Mucosa of stomach (tissue), 1 donor: ENCODE results near the gene UBE3A.

Experiments
- H3K27me3 ChIP-seq: one replicate; pipeline ENCODE4 v1.7.0; 2013; ENCODE audit warnings: mild to moderate bottlenecking, low read length; ENCODE audit not compliant: control insufficient read depth, insufficient read depth
- H3K36me3 ChIP-seq: one replicate; pipeline ENCODE4 v1.7.0; 2013; ENCODE audit warnings: low read length; ENCODE audit not compliant: control insufficient read depth, insufficient read depth
- H3K4me1 ChIP-seq: one replicate; pipeline ENCODE4 v1.7.0; 2013; ENCODE audit warnings: mild to moderate bottlenecking, low read length; ENCODE audit not compliant: control insufficient read depth, insufficient read depth
- H3K4me3 ChIP-seq: one replicate; pipeline ENCODE4 v1.7.0; 2013; ENCODE audit warnings: low read length
- H3K9ac ChIP-seq: one replicate; pipeline ENCODE4 v1.7.0; 2013; ENCODE audit warnings: mild to moderate bottlenecking, low read length, moderate library complexity
- H3K9me3 ChIP-seq: one replicate; pipeline ENCODE4 v1.7.0; 2013; ENCODE audit warnings: mild to moderate bottlenecking, low read length, moderate library complexity; ENCODE audit not compliant: control insufficient read depth
- donor health status: Pancreatic carcinoma.

The UBE3A gene

GRCh38 chr15:25435474-25436243, 3.2 kb downstream of the UBE3A start:
- Histone ChIP-seq H3K4me3 (no peak overlapping the region), H3K9ac (no peak overlapping the region), H3K4me1 (peaks cover 20% of the 10 kb centered on the region), H3K27me3 (no peaks in the 10 kb centered on the region), H3K36me3 (no peaks in the 10 kb centered on the region), H3K9me3 (no peaks in the 10 kb centered on the region)

- H3K4me1 ChIP-seq: peaks cover 15% of the 10 kb centered on the region
- H3K36me3 ChIP-seq: no peaks in the 10 kb centered on the region
Measured at GRCh38 chr15:25433118-25433865, 5.5 kb downstream of the UBE3A start.

DNA sequence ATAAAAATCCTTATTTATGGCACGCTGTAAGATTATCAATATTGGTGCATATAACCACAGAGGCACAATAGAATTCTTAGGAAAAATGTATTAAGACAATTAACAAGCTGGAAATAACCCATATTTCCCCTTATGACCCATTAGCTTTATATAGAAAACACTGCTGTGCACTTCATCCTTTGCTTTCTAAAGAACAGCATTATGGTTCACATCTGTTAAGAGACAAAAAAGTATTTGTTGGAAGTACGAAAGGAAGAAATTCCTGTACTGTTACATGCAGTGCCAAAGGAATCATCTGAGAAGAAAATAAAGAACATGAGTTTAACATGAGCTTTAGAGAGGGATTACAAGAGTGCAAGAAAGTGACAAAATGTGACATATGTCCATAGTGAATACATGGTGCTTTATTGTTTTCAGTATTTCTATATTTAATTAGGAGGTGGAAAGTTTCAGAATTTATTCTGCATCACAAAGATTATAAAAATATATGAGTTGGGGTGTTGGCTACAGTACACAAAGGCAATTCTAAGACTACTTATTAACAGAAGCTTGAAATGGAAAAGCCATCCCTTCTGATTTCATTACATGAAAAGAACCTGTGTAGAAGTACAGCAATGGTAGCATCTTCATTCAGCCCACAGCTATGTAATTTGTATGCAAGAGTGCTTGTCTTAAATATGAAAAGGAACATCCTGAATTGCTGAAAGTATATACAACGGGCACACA, 6.8 kb downstream of the UBE3A start:
- no peaks in the 10 kb centered on the region for H3K9me3 ChIP-seq
- no peaks in the 10 kb centered on the region for H3K36me3 ChIP-seq
- no peak overlapping the region for H3K9ac ChIP-seq
- H3K27me3 ChIP-seq: no peaks in the 10 kb centered on the region
- peaks cover 15% of the 10 kb centered on the region for H3K4me1 ChIP-seq
- no peak overlapping the region for H3K4me3 ChIP-seq

More at GRCh38 chr15:25433118-25433865, 5.5 kb downstream of the UBE3A start:
- Histone ChIP-seq H3K9me3 (no peaks in the 10 kb centered on the region), H3K9ac (no peak overlapping the region), H3K4me3 (no peak overlapping the region), H3K27me3 (no peaks in the 10 kb centered on the region)

DNA sequence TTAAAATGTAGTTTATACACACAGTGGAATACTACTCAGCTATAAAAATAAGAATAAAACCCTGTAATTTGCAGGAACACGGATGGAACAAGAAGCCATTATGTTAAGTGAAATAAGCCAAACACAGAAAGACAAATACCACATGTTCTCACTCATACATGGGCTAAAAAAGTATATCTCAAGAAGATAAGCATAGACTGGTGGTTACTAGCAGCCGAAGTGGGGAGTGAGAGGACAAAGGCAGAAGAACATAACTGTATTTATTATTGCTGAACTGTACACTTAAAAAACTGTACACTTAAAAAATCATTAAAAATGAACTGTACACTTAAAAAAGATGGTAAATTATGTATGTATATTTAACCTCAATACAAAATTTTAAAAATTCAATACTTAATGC, 11.0 kb downstream of the UBE3A start:
- Histone ChIP-seq H3K4me3 (no peak overlapping the region), H3K9me3 (no peaks in the 10 kb centered on the region), H3K4me1 (peaks cover 8% of the 10 kb centered on the region), H3K27me3 (no peaks in the 10 kb centered on the region), H3K9ac (no peak overlapping the region), H3K36me3 (no peaks in the 10 kb centered on the region)

DNA sequence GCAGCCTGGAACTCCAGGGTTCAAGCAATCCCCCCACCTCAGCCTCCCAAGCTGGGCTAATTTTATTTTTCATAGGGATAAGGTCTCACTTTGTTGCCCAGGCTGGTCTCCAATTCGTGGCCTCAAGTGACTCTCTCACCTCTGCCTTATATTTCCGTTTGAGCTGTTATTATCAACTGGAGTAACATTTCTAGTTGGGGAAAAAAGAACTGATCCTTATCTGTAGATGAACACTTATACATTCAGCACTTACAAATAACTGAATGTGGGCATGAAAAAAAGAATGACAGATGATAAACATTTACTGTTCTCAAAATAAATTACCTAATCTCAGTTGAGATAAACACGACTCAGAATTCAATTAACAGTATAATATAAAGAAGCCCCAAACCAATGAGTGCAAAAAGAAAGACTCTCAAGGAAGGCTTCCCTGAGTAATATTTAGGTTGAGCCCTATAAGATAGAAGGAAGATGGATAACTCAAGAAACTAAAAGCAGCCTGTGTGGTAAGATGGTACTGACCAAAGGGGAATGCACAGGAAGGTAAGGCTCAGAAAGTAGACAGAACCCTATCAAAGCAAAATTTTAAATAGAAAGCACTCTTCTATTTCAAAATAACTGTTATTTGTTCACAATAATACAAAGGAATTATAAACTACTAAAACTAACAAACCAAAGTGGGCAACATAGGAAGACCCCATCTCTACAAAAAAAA, 11.8 kb downstream of the UBE3A start:
- Histone ChIP-seq H3K27me3 (no peaks in the 10 kb centered on the region), H3K4me3 (no peak overlapping the region), H3K9ac (no peak overlapping the region), H3K9me3 (no peaks in the 10 kb centered on the region), H3K36me3 (no peaks in the 10 kb centered on the region), H3K4me1 (peaks cover 2% of the 10 kb centered on the region)

DNA sequence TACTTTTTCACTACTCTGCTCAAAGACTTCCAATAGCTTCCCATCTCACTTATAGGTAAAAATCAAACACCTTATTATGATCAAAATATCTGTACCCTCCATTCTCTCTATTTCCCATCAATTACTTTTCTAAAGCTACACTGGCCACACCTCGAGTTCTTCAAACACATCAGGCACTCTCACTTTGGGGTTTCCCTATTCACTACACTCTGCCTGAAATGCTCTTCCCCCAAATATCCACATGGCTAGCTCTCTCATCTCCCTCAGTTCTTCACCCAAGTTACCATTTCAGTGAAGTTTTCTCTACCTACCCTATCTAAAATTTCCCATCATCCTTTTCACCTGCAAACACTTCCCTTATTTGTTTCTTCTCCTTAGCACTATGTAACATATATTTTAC, 14.8 kb downstream of the UBE3A start:
- no peaks in the 10 kb centered on the region for H3K9me3 ChIP-seq
- H3K27me3 ChIP-seq: no peaks in the 10 kb centered on the region
- H3K4me3 ChIP-seq: no peak overlapping the region
- H3K9ac ChIP-seq: no peak overlapping the region
- no peaks in the 10 kb centered on the region for H3K36me3 ChIP-seq
- H3K4me1 ChIP-seq: peaks cover 6% of the 10 kb centered on the region

DNA sequence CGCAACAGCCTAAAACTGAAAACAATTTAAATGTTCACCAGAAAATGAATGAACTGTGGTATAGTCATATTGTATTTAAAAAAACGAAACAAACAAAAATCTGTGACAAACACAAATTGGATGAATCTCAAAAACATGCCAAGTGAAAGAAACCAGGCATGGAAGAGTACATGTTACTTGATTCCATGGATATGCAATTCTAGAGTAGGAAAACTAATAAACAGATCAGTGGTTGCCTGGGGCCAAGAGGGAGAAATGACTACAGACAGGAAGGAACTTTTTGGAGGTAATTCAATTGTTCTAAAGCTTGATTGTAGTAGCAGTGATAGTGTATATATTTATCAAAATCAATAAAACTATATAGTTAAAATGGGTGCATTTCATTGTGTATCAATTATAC, 16.8 kb downstream of the UBE3A start:
- H3K4me1 ChIP-seq: peaks cover 6% of the 10 kb centered on the region
- no peaks in the 10 kb centered on the region for H3K36me3 ChIP-seq
- H3K9me3 ChIP-seq: no peaks in the 10 kb centered on the region
- no peaks in the 10 kb centered on the region for H3K27me3 ChIP-seq
- H3K9ac ChIP-seq: no peak overlapping the region
- H3K4me3 ChIP-seq: no peak overlapping the region

DNA sequence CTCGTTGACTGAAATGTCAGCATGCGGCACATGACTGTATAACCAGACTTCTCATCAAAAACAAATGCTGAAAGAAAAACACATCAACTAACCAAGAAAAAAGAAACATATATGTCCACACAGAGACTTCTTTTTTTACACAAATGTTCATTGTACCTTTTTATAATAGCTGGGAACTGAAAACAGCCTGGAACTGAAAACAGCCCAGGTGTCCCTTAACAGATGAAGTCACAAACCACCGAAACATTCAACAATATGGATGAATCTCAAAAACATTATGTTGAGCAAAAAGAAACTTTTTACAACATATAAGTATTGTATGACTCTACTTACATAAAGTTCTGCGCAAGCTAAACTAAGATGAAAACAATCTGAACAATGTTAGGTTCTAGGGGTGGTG, 20.6 kb downstream of the UBE3A start:
- Histone ChIP-seq H3K9ac (no peak overlapping the region), H3K9me3 (no peaks in the 10 kb centered on the region), H3K4me1 (peaks cover 9% of the 10 kb centered on the region), H3K36me3 (no peaks in the 10 kb centered on the region), H3K27me3 (no peaks in the 10 kb centered on the region), H3K4me3 (no peak overlapping the region)

- Histone ChIP-seq H3K36me3 (no peaks in the 10 kb centered on the region), H3K27me3 (no peaks in the 10 kb centered on the region), H3K9me3 (no peaks in the 10 kb centered on the region), H3K4me3 (no peak overlapping the region), H3K9ac (no peak overlapping the region), H3K4me1 (peaks cover 9% of the 10 kb centered on the region)
Measured at GRCh38 chr15:25417604-25418003, 21.2 kb downstream of the UBE3A start.

DNA sequence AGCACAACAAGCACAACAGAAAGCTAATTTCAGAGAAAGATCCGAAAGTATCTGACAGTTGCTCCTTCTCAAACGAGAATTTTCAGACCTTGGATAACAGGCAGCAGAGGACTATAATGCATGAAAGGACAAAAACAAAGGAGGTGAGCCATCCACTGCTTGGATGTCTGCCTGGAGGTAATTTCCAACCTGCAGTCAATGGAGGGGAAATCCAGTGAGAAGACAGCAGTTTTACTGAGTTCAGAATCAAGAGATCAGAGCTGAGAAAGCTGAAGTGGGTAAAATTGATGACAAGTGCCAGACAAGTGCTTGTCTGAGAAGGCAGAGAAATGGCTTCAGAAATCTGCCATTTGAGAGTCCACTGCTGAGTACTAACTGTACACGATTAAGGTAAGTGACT, 22.1 kb downstream of the UBE3A start:
- no peaks in the 10 kb centered on the region for H3K27me3 ChIP-seq
- no peaks in the 10 kb centered on the region for H3K9me3 ChIP-seq
- no peak overlapping the region for H3K4me3 ChIP-seq
- H3K36me3 ChIP-seq: no peaks in the 10 kb centered on the region
- no peak overlapping the region for H3K9ac ChIP-seq
- H3K4me1 ChIP-seq: peaks cover 9% of the 10 kb centered on the region

GRCh38 chr15:25415707-25416106, 23.1 kb downstream of the UBE3A start:
- Histone ChIP-seq H3K4me3 (no peak overlapping the region), H3K9ac (no peak overlapping the region), H3K9me3 (no peaks in the 10 kb centered on the region), H3K27me3 (no peaks in the 10 kb centered on the region), H3K4me1 (peaks cover 9% of the 10 kb centered on the region), H3K36me3 (no peaks in the 10 kb centered on the region)
